Measurements from ENCODE around the gene DCLK1. TPM values are rescaled to one million over a fixed set of nuclear protein-coding genes. Genes with fewer than 3 reads are reported as not detected.

The DCLK1 gene
- total RNA-seq, 1 experiment from 2014 or later = 36.2 TPM

DNA sequence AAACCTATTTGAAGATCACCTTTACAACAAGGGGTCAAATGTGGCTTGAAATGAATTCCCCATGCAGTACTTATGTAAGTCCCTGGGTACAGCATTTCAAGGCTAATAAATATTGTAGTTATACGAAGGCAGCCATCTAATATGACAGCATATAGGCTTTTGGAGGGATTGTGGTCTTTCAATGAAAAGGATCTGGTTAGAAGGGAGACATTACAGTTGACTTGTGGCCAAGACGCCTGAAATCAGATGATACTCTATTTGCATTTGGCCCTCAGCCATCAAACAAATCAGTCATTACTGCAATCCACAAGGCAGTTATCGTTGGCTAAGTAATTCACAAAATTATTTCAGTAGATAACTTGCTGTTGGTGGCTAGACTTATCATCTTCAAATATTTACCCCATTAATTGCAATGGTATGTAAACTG lies 242.7 kb downstream of the DCLK1 start:
- TF ChIP-seq, protein P1, sequence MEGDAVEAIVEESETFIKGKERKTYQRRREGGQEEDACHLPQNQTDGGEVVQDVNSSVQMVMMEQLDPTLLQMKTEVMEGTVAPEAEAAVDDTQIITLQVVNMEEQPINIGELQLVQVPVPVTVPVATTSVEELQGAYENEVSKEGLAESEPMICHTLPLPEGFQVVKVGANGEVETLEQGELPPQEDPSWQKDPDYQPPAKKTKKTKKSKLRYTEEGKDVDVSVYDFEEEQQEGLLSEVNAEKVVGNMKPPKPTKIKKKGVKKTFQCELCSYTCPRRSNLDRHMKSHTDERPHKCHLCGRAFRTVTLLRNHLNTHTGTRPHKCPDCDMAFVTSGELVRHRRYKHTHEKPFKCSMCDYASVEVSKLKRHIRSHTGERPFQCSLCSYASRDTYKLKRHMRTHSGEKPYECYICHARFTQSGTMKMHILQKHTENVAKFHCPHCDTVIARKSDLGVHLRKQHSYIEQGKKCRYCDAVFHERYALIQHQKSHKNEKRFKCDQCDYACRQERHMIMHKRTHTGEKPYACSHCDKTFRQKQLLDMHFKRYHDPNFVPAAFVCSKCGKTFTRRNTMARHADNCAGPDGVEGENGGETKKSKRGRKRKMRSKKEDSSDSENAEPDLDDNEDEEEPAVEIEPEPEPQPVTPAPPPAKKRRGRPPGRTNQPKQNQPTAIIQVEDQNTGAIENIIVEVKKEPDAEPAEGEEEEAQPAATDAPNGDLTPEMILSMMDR (conservative IDR thresholded peaks at IDR 0.05) = no peak
- no peak overlapping the region for H3K9ac ChIP-seq (ENCODE audit: extremely low read depth, insufficient read length, low read length)
- no peaks in the 10 kb centered on the region for H3K9me3 ChIP-seq (ENCODE audit: control insufficient read depth, low read depth, low read length)
- H3K23me2 ChIP-seq (ENCODE audit: insufficient read length, low read depth, low read length, poor library complexity, severe bottlenecking) = no peaks in the 10 kb centered on the region
- no peak overlapping the region for H2BK15ac ChIP-seq (ENCODE audit: low read depth, low read length)
- no peak overlapping the region for H3K14ac ChIP-seq (ENCODE audit: insufficient read depth, low read length)
- H2BK5ac ChIP-seq (ENCODE audit: insufficient read length, low read length) = no peak overlapping the region
- no peak overlapping the region for H2BK12ac ChIP-seq (ENCODE audit: insufficient read length, low read depth, low read length)
- no peaks in the 10 kb centered on the region for H3K79me1 ChIP-seq (ENCODE audit: insufficient read depth, low read depth, low read length, poor library complexity, severe bottlenecking)
- no peak overlapping the region for H3K4me2 ChIP-seq (ENCODE audit: insufficient read depth, insufficient read length, low read length)
- H3K56ac ChIP-seq (ENCODE audit: insufficient read length, low read depth, low read length) = no peak overlapping the region
- H2AFZ ChIP-seq (ENCODE audit: low read length) = no peak overlapping the region
- H3K4me1 ChIP-seq (ENCODE audit: insufficient read depth, low read length) = no peaks in the 10 kb centered on the region
- H3K23ac ChIP-seq (ENCODE audit: insufficient read length, low read depth, low read length) = no peak overlapping the region
- H4K20me1 ChIP-seq (ENCODE audit: control insufficient read depth, insufficient read depth, insufficient read length) = no peaks in the 10 kb centered on the region
- Mint-ChIP-seq H3K27ac (no peak overlapping the region), H3K4me1 (peaks cover 17 to 21% of the 10 kb centered on the region in 2 experiments), H3K27me3 (ENCODE audit: low read depth) (no peaks in the 10 kb centered on the region), H3K9me3 (no peaks in the 10 kb centered on the region), H3K4me3 (no peak overlapping the region), H3K36me3 (ENCODE audit: insufficient read depth in 1 of 3, low read depth in 3 of 3) (no peaks in the 10 kb centered on the region; a peak in 2 of 7 replicates)
- H4K8ac ChIP-seq (replicated peaks; ENCODE audit: insufficient read length, low read depth, low read length) = no peak overlapping the region
- H3K79me2 ChIP-seq (ENCODE audit: insufficient read depth, low read length) = no peaks in the 10 kb centered on the region
- H2BK20ac ChIP-seq (ENCODE audit: low read depth, low read length, poor library complexity, severe bottlenecking) = no peak overlapping the region
- H3K18ac ChIP-seq (ENCODE audit: insufficient read length, low read depth, low read length) = no peak overlapping the region
- WGBS (ENCODE audit: extremely low coverage, insufficient read length, low lambda C conversion rate) = no CpG with 5 or more reads among the region's 3 CpGs
- H3T11ph ChIP-seq (ENCODE audit: low read length) = no peak overlapping the region
- H3K27ac ChIP-seq (ENCODE audit: insufficient read length, low read depth, low read length) = no peak overlapping the region
- no peak overlapping the region for H2AK5ac ChIP-seq (ENCODE audit: insufficient read length, low read length)
- H2BK120ac ChIP-seq (ENCODE audit: low read depth, low read length, poor library complexity, severe bottlenecking) = no peak overlapping the region
- H4K5ac ChIP-seq (ENCODE audit: insufficient read length, low read depth, low read length) = no peak overlapping the region
- H3K27me3 ChIP-seq (ENCODE audit: insufficient read depth, low read length) = no peaks in the 10 kb centered on the region
- H4K91ac ChIP-seq (ENCODE audit: insufficient read length, low read depth, low read length) = no peak overlapping the region
- H3K4ac ChIP-seq (ENCODE audit: low read depth, low read length) = no peak overlapping the region
- no peak for DNase-seq
